Measurements from ENCODE around the gene TMEM47.

Gene TMEM47

DNA sequence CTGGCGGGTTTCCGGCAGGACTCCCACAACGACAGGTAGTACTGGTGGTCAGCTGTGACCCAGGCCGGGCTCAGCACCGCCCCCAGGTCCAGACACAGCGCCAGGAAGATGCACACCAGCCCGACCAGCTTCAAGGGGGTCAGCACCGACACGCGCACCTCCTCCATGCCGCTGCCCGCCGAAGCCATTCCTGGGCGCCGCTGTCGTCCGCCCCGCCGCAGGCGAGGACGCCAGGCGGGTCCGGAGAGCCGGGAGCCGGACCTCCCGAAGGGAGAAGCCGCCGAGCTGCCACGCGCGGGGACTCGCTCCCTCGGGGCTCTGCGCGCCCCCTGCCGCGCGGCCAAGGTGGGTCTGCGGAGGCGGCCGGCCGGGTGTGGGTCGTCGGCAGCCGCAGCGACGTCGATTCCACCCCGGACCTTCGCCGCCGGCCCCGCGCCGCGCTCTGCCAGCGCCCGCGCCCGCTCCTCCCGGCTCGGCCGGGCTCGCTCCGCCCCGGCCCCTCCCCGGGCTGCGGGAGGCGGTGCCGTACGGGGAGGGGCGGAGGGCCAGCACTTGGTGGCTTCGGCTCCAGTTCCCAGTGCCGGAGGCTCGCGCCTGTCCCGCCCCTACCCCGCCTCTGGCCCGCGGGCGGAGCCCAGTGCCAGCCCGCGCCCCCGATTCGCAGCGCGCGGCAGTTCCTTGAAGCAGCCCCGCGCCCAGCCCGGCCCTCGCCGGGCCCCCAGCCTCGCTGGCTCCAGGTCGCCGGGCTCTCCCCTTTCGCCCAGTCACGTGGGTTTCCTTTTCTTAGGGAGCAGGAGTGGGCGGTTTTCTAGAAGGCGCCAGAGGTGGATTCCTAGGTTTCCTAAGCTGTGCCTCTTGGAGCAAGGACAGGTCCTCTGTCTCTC is at the start of gene TMEM47:
TSS of gene TMEM47 (minus strand) at position 444 of the 884 bp plus-strand sequence. CDS start at position 188, 256 bp downstream.
- no peak for DNase-seq

DNA sequence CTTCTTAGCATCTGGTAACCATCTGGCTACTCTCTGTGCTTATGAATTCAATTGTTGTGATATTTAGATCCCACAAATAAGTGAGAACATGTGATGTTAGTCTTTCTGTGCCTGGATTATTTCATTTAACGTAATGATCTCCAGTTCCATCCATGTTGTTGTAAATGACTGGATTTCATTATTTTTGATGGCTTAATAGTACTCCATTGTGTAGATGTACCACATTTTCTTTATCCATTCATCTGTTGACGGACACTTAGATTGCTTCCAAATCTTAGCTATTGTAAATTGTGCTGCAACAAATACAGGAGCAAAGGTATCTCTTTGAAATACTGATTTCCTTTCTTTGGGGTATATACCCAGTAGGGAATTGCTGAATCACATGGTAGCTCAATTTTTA is 30.0 kb upstream of the TMEM47 start:
- no peak for DNase-seq

DNA sequence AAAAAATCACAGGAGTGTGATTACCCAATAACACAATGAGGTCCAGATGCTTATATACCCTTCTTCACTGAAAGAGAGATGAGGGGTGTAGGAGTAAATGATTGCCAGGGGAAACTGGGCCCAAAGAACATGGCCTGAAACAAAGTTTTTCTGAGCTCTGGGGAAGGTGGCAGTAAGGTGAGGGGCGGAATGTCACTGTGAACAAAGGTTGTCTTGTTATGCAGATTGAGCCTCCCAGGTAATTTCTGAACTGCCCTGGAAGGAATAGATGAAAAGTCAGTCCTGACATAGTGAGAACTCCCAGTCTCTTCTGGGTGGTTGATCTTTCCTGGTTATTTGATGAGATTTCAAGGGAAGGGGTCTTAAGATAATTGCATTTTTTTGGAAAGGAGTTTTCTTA is 2.5 kb upstream of the TMEM47 start:
- no peak for DNase-seq

DNA sequence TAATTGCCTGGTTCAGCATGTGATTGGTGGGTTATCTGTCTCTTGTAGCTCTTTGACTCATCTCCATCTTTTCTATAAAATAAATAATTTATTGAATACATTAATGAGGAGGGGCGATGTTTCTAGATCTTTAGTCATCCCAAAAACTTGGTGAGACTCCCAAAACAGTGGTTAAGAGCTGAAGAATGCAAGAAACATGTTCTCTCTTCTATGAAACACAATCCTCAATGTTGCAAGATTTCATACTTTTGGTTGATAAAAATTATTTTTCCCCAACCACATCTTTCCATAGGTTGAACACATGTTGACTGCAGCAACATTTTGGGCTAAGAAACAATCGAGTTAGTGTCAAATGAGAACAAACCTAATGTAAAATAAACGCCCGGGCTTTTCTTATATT is 1.2 kb upstream of the TMEM47 start:
- no peak for DNase-seq

DNA sequence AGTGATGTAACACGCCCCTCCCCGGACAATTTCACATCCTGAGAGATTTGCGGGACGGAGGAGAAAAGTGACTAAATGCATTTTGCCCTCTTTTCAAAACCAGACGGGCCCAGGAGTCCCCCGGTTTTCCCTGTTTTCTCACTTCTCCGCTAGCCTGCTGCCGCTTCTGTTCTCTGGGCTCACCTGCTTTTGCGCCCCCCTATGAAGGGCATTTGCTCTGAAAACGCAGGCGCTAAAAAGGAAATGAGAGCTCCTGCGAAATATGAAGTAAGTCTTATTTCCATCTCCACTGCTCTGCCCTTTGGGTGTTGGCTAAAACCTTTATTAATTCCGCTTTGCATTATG is 613 bp upstream of the TMEM47 start:
- DNase-seq: no peak

DNA sequence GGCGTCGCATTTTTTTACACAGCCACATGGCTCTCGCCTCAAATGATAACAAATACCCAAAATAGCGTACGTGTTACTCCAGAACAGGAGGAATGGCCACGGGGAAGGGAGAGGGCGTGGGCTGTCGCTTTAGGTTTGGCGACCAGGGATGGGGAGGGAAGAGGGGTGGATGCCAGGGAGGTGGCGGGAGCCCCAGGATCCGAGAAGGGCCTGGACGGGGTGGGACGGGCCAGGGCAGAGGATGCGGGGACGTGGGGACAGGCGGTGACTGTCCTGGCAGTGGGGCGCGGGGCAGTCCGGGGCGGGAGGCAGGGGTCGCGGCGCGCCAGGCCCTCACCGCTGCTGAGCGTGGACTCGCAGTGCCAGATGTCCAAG is 631 bp downstream of the TMEM47 start:
- no peak for DNase-seq

DNA sequence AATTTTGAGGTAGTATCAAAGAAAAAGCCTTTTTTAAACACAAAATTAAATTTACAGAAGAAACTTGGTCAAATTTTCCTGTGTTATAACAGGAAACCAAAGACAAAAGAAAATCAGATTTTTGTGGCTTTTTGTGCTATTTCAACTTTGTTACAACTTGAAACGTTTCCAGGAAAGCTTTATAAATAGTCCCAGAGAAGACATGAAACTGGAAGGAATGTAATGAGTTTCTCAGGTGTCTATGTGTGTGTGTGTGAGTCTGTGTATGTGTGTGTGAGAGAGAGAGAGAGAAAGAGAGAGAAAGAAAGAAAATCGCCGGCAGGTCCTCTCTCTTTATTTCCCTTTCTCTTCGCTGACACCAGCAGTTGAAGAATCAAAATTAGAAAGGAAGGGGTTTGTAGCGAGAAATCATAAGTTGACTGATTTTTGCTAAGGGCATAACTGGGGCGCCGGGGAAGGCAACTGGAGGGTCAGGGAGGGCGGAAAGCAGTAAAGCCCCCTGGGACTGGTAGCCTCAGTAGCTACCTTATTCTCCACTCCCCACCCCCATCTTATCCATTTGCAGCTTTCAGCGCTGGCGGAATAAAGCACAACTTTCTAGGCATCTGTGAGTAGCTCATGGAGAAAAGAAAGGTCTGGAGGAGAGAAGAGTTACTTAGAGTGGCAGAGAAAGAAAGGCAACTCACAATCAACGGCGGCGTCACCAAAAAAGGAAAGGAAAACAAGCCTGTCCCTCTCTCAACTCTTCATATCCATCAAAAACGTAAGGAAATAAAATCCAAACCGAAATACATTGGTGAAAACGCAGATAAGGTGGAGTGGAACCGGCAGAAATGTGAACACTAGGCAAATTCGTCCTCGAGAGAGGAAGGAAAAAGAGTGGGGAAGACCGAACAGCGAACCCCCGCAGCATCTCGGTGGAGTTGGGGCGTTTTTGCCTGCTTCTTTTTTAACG is 1.3 kb downstream of the TMEM47 start:
- no peak for DNase-seq

DNA sequence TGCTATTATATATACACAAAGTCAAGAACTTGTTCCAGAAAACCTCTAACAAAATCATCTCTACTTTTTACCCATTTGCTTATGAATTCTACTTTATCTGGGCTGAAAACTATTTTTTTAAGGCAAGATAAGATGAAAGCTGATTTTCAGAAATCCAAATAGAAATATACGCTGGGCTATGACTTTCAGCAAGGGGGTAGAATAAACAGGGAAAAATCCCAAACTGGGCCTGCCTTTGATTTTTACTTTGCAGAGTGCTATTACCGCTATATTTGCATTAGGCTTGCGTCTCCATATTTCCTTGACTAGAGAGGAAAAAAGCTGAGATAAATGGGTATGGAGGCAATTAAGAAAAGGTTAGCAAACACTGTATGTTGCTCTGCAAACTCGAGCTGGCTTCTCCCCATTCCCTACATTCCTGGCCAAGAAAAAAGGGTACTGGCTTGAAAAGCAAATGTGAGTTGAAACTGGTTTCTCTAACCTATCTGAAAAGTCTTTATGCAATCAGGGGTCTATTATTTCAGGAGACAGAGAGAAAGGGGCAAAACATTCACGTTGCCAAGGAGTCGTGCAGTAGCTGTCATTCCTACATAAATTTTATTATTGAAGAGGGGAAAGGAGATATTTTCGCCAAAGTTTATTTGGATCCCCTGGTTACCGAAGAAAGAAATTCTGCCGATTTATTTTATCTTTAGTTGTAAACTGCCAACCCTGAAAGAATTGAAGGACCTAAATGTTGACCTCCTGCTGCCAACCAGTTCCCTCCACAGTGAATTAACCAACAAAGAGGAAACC is 2.2 kb downstream of the TMEM47 start:
- DNase-seq: no peak

DNA sequence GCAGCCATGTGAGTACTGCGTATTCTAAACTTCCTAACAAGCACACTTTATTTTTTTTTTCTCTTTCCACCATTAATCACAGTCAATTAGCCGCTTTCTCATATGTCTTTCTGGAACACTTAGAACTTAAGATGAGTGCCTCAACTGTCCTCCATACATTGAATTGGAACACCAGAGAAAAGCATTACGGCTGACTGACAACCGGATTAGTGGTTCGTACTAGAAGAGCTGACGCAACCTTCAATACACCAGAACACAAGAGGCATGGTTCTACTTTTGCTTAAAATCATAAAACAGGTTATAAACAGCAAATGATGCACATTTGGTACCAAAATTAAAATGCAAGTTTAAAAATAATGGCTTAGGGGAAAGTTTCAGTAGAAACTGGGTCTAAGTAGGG is 3.3 kb downstream of the TMEM47 start:
- DNase-seq: no peak

DNA sequence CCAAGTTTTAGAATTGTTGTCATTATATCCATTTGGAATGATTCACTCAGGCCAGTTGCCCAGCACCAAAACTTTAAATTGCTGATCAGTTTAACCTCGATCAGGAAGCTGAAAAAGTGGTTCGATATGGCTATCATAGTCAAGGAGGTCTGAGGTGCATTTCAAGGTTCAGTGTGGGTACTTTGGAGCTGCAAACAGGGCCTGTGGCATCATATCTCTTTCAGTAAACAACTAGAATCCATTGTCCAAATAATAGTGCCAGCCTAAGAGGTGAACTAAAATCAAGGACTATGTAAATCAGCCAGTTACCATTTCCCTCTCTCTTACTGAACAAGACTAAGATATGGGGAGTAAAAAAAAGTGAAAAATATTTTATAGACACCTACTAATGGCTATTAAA is 14.2 kb downstream of the TMEM47 start:
- no peak for DNase-seq

DNA sequence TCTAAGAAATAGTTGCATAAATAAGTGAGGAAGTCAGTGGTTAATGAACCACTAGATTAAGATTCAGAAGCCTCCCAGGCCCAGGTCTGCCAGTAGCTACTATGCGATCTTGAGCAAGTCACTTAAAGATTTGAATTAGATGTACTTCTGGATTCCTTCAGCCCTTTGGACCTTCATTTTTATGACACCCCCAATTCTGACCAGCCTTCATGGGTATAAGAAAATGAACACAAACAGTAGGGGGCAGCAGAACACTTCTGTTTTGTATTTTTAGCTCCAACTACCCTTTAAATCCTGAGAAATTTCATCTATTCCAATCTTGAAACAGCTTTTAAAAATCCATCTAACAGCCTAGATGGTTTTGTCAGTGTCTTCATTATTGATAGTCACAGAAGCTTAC is 19.0 kb downstream of the TMEM47 start:
- no peak for DNase-seq

DNA sequence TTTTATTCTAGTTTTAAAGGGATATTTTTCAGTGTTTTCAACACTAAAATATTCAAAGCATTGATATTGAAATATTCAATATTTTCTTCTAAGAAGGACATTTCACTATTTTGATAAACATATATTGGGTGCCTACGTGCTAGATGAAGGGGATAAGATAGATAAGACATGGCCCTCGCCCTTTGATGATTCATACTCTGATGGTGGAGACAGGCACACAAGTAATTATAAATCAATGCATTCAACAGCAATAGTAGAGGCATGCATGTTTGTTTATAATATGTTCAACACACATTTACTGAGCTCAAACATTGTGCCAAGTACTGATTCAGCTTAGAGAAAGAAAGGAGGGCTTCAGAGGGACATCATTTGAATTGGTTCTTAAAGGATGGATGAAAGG is 22.7 kb downstream of the TMEM47 start:
- DNase-seq: no peak

DNA sequence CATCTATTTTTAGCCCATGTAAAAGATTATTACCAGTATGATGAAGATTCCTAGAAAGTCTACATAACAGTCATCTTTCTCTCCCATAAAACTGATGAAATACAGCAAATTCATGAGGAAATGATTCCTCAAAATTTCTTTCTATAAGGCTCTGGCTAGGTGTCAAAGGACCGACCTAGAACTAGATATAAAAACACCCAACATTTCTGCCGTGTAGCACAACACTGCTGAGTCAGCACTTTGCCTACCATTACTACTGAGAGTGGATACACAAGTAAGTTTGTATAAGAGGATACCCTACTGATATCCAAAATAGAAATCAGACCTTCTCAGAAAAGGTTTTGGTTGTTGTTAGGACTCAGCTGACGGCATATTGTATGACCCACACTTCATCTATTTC is 24.7 kb downstream of the TMEM47 start:
- DNase-seq: no peak

DNA sequence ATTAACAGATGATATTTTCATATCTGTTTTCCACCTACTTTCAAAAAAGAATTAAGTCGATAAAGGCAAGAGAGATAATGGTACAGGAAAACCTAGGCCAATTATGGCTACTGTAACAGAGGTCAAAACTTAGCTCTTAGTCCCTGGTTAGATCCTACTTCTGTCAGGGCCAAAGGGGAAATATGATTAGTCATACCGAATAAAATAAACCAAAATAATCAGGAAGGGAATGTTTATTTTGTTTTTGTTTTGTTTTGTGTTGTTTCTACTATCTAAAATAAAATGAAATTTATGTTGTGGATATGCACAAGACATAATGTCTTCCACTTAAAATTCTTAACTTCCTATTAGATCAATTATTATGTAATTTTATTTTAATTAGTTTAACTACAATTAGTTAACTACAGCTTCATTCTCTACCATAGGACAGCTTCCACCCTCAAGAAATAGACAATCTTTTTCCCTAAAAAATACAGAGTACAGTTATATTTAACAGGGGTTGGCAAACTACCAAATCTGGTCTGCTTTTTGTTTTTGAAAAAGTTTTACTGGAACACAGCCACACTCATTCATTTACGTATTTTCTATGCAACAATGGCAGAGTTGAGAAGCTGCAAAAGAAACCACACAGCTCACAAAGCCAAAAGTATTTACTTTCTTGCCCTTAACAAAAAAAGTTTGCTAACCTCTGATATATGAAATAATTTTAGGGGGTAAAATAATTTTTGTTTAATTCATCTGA is 25.4 kb downstream of the TMEM47 start:
- DNase-seq: no peak

DNA sequence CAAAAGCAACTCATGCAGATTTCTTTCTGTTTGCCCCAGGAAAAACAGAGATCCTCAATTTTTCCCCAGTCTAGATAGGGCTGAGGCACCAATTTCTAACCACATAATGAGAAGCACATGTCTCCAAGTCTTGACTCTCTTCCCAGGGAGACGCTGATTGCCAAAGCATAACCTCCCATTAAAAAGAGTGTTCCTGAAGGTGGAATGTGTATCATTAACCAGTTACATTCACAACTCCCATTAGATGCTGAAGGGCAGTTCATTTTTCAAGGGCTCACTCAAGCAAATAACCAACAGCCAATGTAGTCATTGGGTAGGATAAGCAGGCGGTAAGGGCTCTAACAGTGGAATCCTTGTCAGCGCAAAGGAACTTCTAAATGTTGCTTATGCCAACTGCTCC is 27.5 kb downstream of the TMEM47 start:
- DNase-seq: no peak

DNA sequence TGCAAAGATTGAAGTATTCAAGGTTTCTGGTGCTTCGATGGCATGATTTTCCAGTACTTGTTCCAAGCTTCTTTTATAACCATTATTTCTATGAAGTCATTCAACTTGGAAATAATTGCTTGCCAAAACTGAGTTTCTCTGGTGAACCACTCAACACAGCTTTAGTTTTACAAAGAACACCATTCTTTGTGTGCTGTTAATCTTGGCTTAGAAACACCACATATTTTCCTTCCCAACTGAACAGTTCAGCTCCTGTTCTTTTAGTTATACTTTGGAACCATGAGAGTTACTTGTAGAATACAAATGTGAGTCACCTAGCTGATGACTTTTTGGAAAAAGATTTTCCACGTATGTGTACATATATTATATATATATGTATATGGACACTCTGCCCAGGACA is 32.7 kb downstream of the TMEM47 start:
- DNase-seq: no peak

DNA sequence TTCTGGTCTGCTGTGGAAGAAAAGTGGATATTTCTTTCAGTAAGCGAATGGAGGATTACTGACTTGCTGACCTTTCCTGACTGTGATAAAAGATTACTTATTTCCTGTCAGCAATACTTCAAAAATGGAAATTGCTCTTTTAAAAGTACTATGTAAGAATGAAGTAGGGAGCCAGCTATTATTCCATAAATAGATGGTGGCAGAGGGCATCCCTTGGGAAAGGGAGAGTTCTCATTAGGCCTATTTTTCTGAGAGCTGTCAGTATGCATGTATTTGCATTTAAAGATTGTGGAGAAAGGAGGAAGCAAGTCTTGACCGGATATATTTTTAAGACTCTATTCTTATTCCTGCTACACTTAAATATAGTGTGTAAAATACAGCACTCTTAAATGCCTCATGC is 37.2 kb downstream of the TMEM47 start:
- no peak for DNase-seq

DNA sequence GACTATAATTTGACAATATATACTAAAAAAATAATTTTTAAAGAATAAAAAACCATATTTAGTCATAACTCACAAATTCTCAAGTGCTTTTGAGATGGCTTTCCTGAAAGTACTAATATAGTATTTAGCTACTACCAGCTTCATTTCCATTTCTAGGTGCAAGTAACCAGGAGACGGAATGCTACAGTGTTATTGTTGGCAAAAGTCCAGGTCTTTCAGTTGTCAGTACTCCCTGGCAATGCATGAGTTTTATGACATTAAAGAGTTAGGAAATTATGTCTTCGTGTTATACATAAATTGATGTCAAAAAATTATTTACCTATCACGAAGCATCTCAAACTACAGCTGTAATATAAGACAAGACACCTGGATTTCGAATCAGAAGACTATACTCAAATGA is 45.0 kb downstream of the TMEM47 start:
- DNase-seq: no peak

DNA sequence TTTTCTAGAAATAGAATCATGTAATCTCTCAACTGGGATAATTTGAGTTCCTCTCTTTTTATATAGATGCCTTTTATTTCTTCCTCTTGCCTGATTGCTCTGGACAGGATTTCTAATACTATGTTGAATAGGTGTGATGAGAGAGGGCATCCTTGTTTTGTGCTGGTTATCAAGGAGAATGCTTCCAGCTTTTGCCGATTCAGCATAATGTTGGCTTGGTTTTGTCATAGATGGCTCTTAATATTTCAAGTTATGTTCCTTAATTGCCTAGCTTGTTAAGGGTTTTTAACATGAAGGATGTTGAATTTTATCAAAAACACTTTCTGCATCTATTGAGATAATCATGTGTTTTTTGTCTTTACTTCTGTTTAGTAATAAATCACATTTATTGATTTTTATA is 58.7 kb downstream of the TMEM47 start:
- DNase-seq: no peak

DNA sequence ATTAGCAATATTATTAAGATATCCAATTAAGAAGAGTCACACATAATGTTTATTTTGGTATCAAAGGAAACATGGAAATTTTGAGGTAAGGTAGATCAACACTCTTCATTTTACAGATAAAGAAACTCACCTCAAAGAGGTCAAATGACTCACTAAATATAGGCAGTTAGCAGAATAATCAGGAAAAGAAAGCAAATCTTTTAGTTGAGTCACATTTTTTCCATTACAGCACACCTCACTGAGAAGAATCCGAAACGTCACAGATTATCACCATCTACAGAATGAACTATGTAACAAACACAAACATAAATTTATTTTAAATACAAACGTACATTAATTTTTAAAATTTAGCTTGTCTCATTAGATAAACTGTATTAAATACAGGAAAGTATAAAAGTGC is 70.1 kb downstream of the TMEM47 start:
- DNase-seq: no peak

DNA sequence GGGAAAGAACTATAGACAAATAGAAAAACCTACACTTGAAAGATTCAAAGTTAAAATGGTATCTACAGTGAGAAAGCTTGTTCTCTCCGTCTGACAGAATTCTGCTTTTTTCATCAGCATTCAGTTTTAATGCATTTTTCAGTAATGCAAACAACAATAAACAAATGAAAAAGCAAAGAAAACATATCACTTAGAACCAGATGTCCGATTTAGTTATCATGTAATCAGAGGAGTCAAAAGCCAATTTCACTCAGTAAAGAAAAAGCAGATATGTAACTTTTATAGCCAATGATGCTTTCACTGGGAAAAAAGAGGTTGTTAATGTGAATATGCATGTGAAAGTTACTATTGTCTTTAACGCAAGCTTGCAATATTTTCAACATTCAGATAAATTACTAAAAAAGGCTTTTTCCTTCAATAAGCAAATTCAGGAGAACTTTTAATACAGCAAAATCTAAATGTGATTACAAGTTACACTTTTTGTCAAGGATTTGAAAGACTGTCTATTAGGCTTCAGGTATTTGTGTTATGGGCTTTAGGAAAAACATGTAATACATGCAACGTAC is 70.7 kb downstream of the TMEM47 start:
- DNase-seq: no peak

DNA sequence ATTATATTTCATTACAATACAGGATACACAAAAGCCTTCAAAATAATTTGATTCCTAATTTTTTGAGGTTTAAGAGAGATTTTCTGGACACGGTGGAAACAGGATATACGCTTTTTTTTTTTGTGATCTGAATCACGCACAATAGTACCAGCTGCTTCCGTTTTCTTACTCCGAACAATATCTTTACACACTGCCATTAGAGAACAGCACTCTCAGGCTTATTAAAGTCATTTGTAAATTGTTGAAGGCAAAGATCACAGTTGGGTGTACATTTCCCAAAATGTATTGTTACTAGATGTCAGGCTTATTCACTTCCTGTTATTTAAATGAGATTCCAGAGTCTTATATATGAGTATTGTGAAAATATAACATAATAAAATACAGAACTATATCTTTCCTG is 71.5 kb downstream of the TMEM47 start:
- DNase-seq: no peak
